ENCODE results near the gene PROM1.

Gene PROM1

DNA sequence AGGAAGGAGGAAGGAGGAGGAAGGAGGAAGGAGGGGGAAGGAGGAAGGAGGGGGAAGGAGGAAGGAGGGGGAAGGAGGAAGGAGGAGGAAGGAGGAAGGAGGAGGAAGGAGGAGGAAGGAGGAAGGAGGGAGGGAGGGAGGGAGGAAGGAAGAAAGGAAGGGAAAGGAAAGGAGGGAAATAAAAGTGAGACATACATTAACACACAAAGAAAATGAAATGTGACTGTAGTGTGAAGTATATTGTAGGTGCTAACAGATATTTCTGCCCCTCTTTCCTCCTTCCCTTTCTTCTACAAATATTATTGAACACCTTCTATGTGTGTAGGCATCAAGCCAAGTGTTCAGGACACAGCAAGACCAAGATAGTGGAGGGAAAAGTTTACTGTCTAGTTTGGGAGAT, 26.4 kb upstream of the PROM1 start:
- FAIRE-seq = no peak

DNA sequence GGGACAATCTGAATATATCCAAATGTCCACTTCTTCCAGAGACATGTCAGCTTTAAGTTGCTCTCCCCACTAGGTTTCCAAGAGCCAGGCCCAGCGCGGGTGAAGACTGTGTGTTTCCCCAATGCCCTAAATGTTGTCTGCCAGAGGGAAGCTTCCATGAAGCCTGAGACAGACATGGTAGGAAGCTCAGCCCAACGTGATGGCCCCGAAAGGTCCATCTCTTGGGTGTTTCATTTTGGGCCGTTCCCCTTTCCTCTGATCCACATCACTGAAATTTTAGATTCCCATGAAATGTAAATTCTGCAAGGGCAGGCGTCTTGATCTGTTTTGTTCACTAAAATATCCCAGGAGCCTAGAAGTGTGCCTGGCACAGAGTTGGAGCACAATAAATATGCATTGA, 25.4 kb upstream of the PROM1 start:
- FAIRE-seq = no peak

DNA sequence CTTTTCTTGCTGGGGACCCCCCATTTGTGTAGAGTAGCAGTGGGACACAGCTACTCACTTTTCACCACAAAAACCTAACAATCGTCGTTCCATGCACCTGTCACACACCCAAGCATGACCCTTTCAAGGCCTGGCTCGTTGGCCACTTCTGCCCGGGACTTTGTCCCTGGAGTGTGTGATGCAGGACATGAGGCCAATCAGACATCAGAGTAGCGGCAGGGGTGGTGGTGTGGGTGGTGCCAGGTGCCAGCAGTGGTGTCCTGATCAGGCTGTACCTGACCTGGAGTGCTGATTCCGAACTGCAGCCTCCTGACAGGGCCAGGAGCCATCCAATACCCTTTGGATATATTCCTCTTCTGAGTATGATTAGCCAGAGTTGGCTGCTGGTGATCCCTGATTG, 23.1 kb upstream of the PROM1 start:
- no peak for FAIRE-seq

DNA sequence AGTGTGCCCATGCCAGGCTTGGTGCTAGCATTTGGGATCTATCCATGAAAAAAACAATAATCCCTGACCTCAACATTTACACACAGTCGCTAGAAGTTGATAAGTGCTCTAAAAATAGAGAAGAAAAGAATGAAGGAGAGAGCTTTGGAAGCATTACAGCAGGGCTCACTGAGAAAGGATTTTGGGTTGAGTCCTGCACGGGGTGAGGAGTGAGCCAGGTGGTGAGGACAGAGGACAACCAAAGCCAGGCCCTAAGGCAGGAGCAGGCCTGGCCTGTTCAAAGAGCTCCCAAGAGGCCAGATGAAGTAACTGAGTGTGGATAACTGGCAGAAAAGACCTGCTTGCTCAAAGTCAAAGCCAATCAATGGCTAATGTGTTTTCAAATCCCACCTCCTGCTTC, 20.7 kb upstream of the PROM1 start:
- no peak for FAIRE-seq

DNA sequence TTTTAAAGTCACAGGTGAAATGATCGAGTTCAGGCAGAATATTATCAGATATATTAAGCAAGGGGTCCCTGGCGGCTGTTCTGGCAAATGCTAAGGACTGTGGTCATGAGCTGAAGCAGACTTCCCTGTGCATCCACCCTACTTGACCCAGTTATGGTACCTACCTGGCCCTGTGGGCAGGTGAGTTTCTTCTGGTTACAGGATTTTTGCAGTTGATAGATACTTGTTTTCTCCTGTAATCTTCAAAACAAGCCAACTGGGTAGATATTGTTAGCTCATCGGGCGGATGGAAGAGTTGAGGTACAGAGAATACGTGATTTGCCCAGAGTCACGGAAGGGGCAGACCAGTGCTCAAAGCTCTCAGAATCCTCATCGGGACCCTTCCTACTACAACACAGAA, 18.5 kb upstream of the PROM1 start:
- FAIRE-seq = no peak

DNA sequence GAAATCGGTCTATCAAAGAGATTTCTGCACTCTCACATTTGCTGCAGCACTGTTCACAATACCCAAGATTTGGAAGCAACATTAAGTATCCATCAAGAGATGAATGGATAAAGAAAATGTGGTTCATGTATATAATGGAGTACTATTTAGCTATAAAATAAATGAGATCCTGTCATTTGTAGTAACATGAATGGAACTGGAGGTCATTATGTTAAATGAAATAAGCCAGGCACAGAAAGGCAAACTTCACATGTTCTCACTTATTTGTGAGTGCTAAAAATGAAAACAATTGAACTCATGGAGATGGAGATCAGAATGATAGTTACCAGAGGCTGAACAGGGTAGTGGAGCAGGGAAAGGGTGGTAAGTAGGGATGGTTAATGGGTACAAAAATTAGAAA, 17.0 kb upstream of the PROM1 start:
- FAIRE-seq = no peak

DNA sequence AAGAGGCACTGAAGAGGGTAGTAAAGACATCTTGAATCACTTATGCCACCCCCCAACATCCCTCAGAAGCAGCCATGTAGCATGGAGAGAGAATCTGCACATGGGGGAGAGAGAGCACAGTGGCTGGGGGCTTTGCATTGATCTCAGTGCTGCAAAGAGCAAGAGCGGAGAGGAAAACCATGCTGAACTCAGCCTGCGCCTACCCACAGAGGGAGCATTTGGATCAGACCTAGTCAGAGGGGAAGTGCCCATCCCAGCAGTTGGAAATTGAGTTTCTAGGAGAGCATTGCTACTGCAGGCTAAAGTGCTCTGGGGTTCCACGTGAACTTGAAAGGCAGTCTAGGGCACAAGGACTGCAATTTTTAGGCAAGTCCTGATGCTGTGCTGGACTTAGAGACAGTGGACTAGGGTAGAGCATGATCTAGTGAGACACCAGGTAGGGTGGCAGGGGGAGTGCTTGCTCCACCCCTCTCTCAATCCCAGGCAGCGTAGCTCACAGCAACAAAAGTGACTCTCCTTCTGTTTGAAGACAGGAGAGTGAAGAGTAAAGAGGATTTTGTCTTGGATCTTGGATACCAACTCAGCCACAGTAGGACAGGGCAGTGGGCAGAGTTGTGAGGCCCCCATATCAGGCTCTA, 9.0 kb upstream of the PROM1 start:
- FAIRE-seq = no peak

DNA sequence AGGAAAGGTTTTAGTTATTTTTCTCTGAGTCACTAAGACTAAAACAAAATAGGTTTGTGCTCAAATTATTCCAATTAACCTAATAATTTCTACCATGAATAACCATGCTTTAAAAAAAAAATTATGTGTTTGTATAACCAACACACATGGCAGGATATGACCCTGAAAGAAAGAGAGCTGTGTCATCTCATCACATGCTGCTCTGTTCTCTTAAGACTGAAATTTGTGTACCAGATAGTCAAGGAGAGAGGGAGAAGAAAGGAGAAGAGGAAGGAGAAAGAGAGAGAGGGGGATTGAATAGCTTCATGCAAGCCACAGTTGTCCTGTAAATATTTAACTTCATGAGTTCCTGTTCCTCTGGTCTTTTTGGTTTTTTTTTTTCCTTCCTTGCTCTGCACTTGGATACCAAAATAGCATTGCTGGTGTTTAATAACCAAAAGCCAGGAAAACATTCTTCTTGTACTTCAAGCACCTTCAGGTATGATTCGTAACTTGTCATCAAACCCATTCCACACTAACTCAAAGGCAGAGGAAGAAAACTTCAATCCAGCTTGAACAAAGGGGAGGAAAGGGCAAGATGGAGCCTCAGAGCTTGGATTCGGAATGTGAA, 6.4 kb upstream of the PROM1 start:
- no peak for FAIRE-seq

DNA sequence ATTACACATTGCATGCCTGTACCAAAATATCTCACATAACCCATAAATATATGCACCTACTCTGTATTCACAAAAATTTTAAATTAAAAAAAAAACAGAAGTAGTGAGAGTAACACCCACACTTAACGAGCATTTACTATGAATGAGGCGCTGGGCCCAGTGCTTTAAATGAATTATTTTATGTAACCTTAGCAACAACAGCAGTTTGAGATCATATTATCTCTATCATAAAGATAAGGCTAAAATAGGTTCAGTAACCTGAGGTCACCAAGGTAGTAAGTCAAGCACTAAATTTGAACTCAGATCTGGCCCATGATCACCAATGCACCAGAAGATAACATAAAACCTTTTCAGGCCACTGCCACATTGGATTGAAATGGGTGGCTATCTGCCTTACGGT, 5.3 kb upstream of the PROM1 start:
- FAIRE-seq = no peak

DNA sequence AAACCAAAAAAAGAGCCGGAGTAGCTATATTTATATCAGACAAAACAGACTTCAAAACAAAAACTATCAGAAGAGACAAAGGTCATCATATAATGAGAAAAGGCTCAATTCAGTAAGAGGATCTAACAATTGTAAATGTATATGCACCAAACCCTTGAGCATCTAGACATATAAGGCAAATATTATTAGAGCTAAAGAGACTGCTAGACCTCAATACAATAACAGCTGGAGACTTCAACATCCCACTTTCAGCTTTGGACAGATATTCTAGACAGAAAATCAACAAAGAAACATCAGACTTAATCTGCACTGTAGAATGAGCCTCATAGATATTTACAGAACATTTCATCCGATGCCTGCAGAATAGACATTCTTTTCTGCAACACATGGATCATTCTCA, 4.8 kb upstream of the PROM1 start:
- FAIRE-seq = no peak

DNA sequence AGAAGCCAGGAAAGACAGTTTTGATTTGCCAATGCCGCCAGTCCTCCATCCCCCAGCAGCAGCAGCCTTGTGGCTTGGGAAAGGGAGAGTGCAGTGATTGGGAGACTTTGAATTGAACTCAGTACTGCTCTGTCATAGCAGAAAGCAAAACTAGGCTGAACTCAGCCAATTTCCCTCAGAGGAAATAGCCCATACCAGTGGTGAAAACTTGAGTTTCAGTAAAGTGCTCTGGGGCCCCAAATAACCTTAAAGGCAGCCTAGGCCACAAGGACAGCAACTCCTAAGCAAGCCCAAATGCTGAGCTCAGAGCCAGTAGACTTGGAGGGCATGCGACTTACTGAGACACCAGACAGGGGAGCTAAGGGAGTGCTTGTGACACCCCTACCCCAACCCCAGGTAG, 2.0 kb upstream of the PROM1 start:
- no peak for FAIRE-seq

DNA sequence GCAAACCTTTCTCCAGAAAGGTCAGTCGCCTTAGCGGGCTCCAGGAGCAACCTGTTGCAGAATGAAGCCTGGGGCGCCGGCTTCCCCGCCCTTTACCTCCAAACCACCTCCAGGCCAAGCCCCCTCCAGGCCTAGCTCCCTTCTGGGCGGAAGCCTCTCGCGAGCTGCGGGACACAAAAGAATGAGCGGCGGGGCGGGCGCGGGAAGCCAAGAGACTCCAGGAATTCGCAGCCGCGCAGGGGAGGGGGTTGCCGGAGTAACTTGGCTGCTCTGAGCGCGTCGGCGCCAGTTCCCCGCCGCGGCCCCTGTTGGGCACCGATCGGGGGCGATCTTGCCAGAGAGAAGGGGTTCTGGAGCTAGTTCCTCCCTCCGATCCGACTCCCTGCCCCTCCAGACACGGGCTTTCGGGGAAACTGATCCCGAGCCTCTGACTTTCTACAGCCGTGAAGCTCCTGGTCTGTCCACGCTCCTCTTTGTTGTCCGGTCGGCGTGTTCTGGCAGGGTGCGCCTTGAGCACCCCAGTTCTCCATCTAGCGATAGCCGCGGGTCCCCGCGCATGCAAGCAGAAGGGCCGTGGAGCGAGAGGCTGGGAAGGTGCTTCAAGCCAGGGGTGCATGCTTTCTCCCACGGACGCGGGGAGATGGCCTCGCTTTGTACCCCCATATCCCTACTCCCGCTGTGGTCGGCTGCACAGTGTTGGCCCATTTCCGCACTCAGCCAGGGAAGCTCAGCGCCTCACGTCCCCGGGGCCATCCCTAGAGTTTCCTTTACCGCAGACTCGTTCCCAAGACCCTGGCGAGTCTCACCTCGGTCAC, 1.2 kb downstream of the PROM1 start:
- no peak for FAIRE-seq

DNA sequence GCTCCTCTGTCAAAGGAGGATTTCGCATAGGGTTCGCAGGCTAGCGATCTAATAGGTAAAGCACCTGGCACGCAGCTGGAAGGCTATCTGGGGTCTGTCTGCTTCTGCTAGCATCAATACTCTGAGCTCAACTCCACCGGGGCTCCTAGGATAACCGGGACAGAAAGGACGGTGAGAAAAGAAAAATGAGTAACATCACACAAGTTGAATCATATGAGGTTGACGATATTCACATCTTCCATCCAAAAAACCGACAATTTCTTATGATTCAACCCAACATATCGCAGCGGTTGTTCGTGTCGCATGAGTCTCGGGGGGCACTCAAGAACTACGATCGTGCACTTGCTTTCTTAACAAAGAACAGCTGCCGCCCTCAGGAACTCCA, 1.8 kb downstream of the PROM1 start:
- FAIRE-seq = no peak

DNA sequence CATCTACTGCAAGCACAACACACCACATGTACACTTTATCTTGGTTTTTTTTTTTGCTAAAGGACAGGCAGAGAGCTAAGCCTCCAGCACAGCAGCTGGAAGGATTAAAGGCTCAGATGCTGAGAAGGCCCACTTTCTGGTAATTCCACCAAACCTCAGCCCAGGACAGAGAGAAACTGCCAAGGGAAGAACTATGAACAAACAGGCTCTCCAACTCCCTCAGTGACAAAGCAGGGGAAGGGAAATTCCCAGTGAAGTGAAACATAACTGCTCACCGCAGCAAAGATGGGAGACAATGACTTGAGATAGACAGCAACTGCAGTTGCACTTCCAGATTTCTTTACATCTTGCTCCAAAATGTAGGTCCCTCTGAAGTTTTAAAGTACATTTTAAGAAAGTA, 4.8 kb downstream of the PROM1 start:
- no peak for FAIRE-seq

DNA sequence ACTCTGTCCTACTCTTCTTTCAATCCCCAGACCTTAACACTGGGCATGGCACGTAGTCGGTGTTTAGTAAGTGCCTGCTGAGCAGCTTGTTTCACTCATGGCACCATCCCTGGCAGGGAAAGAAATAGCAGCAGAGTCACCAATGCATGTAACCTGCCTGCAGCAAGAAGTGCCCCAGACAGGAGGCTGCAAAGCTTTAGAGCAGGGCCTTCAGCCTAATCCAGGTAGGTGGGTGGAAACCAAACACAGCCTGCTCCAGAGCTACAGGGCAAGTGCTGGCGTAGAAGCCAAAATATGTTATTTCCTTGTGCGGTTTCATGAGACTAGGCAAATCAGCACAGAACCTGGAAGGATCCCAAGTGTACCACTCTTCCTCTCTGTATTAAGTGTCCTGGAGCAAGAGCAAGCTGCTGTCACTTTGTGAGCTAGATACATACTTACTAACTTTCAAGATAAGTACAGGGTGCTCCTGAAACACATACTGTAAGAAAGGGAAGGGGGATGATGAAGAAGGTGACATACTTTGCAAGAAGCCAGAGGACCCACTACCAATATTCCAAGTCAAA, 5.5 kb downstream of the PROM1 start:
- no peak for FAIRE-seq

DNA sequence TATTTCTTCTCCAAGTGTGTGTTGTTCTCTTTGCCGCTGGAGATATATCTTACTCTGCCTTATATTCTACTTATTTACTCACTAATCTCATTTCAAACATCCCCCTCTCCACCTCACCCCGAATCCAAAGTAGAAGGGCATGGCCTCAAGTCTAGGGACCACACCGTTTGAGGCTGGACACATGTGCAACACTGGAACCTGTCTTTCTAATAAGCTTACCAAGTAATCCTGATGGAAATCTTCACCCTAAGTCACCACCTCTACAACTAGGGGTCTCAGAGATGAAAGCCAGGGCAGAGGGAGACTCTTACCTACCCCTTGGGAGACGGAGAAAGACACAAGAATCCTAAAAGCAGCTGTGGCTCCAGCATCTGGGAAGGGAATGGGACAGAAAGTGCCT, 6.0 kb downstream of the PROM1 start:
- no peak for FAIRE-seq

DNA sequence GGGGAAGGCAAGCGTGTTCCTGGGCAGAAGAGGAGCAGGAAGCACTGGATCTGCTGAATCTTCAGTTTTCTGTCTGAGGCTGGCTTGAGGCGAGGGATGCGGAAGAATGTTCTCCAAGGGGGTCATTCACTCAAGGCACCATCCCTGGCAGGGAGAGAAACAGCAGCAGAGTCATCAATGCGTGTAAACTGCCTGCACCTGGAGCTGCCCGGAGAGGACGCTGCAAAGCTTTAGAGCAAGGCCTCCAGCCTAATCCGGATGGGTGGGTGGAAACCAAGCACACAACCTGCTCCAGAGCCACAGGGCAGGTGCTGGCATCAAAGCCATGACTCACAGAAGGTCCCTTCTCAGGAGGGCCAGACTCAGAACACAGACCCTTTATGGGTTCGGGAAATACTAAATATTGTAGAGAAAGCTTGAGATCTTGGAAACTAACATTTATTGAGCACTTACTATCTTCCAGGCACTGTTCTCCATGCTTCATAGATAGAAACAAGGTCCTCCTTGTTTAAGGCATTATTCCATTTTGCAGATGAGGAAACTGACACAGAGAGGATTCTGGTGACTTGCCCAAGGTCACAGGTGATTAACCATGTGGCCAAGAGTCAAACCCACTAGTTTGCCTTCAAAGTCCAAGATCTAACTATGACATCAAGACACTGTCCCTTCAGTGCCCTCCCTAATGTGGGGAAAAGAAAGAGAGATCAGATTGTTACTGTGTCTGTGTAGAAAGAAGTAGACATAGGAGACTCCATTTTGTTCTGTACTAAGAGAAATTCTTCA, 7.7 kb downstream of the PROM1 start:
- no peak for FAIRE-seq

DNA sequence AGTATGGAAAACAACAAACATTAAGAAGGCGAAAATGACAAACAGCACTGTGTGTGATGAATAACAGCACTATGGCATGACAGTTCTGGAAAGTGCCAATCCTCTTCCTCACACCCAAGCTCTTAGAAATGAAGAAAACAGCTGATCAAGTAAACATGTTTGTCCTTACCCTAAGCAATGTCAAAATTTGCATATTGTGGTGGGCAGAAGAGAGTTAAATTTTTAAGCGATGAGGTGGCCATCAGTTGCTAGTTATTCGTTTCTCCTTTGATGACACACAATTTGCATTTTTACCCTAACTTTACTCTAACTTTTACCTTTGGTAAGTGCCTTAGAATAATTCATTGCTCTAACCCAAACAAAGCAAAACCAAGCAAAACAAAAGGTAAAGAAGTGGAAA, 8.8 kb downstream of the PROM1 start:
- no peak for FAIRE-seq

DNA sequence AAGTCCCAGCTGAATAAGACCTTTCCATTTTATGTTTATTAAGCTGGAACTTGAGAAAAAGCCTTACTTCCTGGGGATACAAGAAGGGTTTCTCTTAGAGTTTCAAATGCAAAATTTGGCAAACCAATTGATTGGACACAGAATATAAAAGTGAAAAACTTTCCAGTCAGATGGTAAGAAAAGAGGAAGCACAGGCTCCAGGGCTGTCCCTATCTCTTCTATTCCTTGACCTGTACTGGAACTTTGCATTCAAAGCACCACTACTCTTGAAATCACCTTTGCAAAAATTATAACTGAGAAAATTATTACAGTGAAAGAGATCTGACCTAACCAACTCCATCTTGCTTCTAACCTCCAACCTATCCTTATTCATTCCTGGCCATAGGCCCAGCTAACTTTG, 11.7 kb downstream of the PROM1 start:
- no peak for FAIRE-seq

DNA sequence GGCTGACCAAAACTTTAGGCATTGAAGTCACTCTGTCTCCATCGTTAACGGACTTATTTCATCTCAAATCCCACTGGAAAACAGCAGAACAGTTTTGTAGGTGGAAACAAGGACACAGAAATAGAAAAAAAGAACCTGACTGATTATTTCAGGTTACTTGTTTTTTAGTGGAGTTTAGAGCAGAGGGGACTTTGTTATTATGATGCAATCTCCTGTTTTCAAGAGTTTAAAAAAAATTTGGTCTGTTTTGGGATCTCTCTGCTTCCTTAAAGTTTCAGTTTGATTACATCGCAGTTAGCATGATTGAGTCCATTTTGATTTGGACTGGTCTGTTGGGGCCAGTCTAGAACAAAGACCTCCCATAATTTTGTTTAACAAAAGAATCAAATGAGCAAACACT, 13.6 kb downstream of the PROM1 start:
- FAIRE-seq = no peak

DNA sequence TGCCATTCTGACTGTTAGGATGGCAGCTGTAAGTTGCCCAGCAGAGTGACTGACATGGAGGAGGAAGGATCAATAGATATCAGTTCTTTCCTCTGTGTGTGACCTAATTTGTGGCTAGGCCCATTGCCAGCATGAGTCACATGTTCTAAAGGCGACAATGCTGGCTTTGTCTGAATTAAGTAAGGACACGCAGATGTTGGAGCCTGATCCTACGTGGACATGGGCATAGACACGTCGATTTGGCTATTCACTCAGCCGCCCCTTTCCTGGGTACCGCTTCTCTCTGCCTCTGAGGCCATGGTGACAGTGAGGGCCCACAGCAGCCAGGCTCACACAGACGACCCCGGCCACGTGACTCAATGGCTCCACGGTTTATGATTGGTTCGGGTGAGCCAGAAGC, 16.3 kb downstream of the PROM1 start:
- no peak for FAIRE-seq

DNA sequence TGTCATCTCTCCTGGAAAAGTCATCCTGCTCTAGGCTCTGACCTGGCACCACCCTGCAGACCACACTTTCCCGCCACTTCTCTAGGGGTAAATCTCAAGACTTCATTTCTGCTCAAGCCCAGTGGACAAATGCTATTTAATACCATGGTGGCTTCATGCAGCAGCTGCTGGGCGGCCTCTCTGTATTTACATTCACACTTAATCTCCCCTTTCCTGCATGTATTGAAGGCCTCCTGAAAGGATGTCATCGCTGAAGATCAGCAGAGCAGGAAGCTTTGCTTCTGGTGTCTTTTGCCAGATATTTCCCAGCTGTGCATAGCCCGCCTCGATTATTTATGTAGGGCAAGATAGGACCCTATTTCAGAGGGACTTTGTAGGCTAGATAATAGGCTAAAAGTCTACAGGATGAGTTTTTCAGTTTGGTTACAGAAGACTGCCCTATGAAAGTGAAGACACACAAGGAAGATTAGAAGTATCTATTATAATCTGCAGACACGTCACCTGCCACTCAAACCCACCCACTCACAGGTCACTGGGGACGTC, 17.2 kb downstream of the PROM1 start:
- FAIRE-seq = no peak

DNA sequence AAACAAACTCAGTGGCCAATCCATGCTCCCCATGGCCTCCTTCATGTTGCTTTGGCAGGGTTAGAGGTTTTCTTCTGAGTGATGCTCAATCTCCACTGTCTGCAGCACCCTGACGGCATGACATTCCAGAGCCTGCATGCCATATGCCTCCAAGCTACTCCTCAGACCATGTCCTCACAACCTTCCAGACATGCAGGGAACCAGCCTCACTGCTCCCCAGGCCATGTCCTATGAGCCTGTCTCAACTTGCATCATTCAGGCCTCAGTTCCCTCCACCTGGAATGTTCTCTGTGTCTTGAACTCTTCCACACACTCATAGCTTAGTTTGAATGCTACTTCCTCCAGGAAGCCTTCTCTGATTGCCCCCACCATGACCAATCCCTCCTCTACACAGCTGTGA, 18.8 kb downstream of the PROM1 start:
- FAIRE-seq = no peak

All from islet of Langerhans (tissue), 1 donor.